CD4-positive, alpha-beta T cell treated with Interleukin-1 beta for 1 hour (primary cell): ENCODE measurements around the gene RFT1.

Source experiments
- DNase-seq, 2 donors: peaks; one replicate each; pipeline ENCODE4 v3.0.0-alpha.2; 2020 to 2022

The RFT1 gene

GRCh38 chr3:53084310-53085001, 45.8 kb downstream of the RFT1 start:
- DNase-seq: no peak

- no peak for DNase-seq
These were observed 46.3 kb downstream of the RFT1 start for GRCh38 chr3:53083949-53084309.

- DNase-seq: no peak
These were observed 46.7 kb downstream of the RFT1 start for GRCh38 chr3:53083521-53083920.

GRCh38 chr3:53082736-53083135, 47.5 kb downstream of the RFT1 start:
- DNase-seq: no peak

- DNase-seq: no peak
These were observed 48.9 kb downstream of the RFT1 start for GRCh38 chr3:53081318-53081717.

GRCh38 chr3:53080612-53081205, 49.5 kb downstream of the RFT1 start:
- no peak for DNase-seq

GRCh38 chr3:53079791-53080555, 50.3 kb downstream of the RFT1 start:
- DNase-seq: no peak

- DNase-seq: no peak
These were observed 51.1 kb downstream of the RFT1 start for GRCh38 chr3:53079147-53079546.

GRCh38 chr3:53078656-53079055, 51.6 kb downstream of the RFT1 start:
- no peak for DNase-seq

- no peak for DNase-seq
These were observed 52.6 kb downstream of the RFT1 start for GRCh38 chr3:53077476-53078220.

GRCh38 chr3:53075743-53076140, 54.5 kb downstream of the RFT1 start:
- no peak for DNase-seq

GRCh38 chr3:53074761-53075742, 55.2 kb downstream of the RFT1 start:
- no peak for DNase-seq

GRCh38 chr3:53074366-53074696, 55.9 kb downstream of the RFT1 start:
- DNase-seq: no peak

GRCh38 chr3:53073553-53074365, 56.5 kb downstream of the RFT1 start:
- DNase-seq: no peak

GRCh38 chr3:53072653-53073552, 57.3 kb downstream of the RFT1 start:
- peak; percentile 87 to 89 for DNase-seq

- no peak for DNase-seq
These were observed 58.3 kb downstream of the RFT1 start for GRCh38 chr3:53071882-53072431.

GRCh38 chr3:53069422-53070068, 60.7 kb downstream of the RFT1 start:
- DNase-seq: no peak

GRCh38 chr3:53068176-53068575, 62.1 kb downstream of the RFT1 start:
- no peak for DNase-seq

- DNase-seq: no peak
These were observed 62.7 kb downstream of the RFT1 start for GRCh38 chr3:53067567-53067966.
